Stimulated activated naive CD4-positive, alpha-beta T cell treated with Interleukin-2 at 50 U/mL for 16 hours (primary cell): ENCODE measurements around the gene KCNJ18.
"Not testable (repeated sequence)": the region's sequence is repeated elsewhere in the genome, so short reads cannot be mapped to it uniquely, and the experiment has no call there.

ENCODE experiments used
- DNase-seq: peaks from one replicate; lab custom pipeline; 2025; lab: John Stamatoyannopoulos, UW

The KCNJ18 gene

DNA sequence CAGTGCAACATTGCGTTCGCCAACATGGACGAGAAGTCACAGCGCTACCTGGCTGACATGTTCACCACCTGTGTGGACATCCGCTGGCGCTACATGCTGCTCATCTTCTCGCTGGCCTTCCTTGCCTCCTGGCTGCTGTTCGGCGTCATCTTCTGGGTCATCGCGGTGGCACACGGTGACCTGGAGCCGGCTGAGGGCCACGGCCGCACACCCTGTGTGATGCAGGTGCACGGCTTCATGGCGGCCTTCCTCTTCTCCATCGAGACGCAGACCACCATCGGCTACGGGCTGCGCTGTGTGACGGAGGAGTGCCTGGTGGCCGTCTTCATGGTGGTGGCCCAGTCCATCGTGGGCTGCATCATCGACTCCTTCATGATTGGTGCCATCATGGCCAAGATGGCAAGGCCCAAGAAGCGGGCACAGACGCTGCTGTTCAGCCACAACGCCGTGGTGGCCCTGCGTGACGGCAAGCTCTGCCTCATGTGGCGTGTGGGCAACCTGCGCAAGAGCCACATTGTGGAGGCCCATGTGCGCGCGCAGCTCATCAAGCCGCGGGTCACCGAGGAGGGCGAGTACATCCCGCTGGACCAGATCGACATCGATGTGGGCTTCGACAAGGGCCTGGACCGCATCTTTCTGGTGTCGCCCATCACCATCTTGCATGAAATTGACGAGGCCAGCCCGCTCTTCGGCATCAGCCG lies 10.8 kb downstream of the KCNJ18 start:
- not testable (repeated sequence) for DNase-seq

DNA sequence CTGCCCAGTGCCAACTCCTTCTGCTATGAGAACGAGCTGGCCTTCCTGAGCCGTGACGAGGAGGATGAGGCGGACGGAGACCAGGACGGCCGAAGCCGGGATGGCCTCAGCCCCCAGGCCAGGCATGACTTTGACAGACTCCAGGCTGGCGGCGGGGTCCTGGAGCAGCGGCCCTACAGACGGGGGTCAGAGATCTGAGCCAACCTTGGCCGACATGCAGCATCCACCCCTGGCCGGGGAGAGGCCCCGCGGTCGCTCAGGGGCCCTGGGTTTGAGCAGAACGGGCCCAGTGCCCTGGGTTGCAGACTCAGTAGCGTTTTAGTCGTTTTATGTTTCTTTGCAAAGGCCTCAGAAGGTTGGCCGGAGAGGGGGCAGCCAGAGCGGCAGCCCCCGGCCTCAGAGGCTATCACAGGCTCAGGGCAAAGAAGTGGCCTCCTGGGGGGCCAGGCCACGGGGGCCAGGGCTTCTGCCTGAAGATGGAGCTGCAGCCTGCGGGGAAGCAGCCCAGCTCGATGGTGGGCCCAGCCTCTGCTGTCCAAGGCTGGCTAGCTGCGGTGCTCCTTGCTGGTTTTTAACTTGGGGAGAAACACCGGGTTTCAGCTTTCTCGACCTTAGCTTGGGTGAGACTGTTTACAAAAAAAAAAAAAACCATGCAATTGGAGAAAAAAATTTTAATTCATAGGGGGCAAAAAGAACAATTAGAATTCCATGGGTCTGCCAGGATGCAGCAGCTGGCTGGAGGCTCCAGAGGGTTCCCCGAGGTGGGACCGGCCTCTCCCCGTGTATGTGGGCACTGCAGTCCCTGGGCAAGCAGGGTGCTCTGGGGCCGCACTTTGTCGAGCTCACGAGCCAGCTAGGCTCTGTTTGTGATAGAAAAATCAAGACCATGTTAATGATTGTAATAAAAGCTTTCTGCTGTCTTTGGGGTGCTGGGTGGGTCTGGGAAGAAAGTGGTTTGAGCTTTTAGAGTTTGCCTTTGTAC lies 11.9 kb downstream of the KCNJ18 start:
- not testable (repeated sequence) for DNase-seq

DNA sequence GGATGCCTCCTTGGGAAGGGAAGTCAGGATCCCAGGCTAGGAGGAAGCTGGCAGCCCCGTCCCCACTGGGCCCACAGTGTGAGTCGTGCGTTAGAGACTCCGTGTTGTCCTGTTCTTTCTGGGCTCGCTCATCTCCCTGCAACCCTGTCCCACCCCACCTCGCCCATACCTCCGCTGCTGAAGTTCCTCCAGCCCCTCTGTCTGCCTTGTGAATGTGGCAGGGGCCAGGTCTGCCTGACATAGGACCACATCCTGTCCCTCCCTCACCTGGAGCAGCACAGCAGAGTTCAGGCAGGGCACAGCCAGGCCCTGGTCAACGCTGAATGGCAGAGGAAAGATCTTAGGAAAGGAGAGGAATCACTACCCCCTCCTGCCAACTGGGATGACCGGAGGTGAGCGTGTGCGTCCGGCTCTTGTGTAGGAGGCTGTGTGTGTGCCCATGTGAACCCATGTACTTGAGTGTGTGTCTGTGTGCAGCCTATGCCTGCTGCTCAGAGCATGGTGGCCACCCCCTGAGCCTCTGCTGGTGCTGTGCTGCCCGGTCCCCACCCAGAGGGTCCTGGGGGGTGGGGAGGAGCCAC lies 12.8 kb downstream of the KCNJ18 start:
- no peak for DNase-seq

DNA sequence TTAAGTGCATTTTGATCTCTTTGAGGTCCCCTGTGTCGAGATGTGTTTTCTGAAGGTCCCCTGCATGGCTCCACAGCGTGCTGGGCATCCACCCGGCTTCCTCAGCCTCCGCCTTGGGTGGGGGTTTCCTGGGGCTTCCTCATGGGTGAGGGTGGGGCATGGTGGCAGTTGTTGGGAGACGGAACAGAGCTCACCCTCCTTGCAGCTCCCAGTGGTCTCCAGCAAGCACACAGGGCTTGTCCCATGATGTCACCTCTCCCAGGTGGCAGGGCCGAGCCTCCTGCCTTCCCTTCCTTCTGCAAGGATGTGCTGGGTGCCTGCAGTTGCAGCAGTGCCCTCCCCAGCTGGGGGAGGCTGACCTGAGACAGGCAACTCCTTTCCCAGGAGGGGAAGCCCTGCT lies 13.4 kb downstream of the KCNJ18 start:
- DNase-seq = not testable (repeated sequence)

DNA sequence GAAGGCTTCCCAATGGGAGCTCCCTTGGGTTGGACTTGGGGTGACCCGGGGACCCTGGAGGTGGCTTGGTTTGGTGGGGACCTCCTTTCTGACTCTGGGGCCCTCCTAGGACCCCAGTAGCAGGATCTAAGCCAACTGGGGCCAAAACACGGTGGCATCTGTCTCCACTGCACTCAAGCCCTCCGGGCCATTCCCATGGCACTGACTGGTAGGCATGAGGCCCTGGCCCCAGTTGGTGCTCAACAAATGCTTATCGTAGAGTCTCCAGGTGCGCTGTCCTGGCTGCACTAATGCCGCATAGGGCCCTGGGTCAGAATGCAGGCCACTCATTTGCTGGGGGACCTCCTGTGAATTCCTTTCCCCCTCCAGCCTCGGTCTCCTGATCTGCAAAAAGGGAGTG lies 14.2 kb downstream of the KCNJ18 start:
- DNase-seq = not testable (repeated sequence)

DNA sequence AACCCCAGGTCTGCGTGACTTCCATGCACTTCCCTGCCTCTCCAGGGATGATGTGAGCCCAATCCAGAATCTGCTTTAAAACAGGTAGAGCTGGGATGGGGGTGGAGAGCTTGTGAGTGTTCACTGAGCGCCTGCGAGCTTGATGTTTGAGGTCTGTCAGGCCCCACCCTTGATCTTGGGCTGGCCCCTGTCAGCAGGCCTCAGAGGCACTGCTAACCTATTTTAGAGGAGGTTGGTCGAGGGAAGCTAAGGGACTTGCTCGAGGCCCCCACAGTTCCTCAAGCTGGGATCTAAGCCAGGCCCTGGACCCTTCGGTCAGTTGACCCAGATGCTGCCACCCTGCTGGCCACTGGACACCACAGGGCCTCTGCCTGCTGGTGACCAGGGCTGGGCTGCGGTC lies 14.8 kb downstream of the KCNJ18 start:
- not testable (repeated sequence) for DNase-seq

DNA sequence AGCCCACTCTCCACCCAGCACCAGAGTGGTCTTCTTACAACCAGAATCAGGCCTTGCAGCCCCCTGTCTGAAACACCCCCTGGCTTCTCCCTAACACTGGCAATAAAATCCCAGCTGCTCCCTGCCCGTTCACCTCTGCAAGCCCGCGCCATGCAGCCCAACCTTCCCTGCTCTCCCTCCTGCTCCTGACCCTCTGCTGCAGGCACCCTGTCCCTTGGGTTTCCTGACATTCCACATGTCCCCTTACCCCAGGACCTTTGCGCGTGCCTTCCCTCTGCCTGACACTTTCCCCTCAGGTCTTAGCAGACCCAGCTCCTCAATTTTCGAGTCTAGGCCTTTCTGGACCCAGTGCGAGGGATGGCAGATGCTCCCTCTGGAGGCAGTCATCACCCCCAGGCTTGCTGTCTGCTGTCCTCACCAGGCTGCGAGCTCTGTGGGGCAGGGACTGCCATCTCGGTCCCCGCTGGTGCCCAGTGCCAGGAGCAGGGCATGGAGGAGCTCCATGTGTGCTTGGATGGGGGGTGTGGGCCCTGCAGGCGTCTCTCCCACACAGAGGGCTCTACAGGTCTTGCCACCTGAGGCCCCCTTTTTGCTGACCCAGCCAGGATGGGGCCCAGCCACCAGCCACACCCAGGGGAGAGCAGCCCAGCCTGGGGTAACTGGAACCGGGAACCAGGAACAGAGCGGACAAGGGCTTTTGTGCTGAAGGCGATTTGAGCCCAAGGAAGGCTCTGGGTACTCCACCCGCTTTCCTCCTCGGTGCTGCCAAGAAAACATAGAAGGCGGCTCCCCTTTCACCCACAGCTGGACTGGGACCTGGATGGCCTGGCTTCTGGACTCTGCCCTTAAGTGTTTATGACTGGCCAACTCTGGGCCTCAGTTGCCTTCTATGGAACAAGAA lies 15.6 kb downstream of the KCNJ18 start:
- not testable (repeated sequence) for DNase-seq

DNA sequence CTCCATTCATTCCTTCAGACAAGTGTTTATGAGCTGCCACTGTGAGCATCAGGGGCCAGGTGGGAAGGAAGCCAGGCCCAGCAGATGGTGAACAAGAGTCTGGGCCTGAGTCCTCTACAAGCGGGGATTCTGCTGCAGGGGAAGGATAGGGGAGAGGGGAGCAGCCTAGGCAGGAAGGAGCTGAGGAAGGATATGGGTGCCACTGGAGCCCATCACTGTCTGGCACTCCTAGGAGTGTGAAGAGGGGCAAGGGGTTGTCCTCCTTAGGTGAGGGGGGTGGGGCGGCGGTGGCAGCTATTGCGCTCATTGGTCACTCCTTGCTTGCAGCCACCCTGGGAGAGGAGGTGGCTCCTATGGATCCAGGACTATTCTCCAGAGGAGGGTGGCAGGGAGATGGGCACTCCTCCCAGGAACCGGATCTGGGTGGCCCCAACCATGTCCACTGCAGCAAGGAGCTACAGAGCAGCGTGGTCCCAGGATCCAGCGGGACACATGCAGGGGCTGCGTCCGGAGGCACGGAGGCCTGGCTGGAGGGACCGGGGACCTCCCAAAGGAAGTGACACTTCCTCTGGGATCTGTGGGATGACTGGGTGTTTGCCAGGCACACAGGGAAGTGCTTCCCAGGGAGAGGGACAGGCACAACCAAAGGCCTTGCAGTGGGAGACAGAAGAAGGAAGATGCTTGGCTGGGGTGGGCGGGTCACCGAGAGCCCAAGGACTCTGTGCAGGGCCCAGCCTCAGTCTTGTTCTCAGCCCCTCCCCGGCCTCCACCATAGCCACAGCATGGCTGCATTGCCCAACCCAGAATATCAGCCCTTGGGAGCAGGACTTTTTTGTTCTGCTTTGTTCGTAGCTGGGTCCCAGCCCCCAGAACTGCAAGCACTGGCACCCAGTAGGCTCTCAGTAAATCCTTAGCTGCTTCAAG lies 16.6 kb downstream of the KCNJ18 start:
- DNase-seq = not testable (repeated sequence)

DNA sequence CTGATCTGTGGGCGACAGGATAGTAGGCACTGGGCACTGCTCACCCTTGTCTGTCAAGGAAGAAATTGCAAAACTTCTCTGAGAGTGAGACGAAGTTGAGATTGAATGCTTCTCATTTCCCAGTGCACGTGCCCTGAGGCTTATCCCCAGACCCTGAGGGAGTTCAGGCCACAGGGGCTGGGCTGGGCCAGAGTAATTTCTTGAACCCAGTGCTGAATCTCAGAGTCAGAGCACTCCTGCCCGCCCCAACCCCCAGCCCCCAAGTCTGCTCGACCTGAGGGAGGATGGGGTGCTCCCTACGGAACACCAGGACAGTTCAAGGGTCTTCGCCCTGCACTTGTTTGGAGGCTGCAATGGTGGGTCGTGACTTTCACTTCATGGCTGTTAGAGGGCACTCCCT lies 17.7 kb downstream of the KCNJ18 start:
- not testable (repeated sequence) for DNase-seq

DNA sequence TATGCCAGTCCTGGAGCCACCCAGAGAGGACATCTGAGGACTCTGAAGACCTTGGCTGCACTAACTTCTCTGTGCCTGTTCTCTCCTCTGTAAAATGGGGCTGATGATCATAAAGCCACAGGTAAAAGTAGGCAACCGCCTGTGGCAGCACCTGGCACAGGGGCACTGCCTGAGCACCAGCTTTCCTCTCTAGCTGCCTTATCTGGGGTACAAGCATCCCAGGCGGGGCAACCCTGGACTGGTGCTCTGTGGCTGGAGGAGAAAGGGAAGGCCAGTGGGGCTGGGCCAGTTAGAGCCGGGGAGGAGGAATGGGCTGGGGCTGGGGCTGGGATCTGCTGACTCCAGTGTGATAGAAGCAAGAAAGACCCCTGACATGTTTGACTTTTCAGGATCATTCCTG lies 18.2 kb downstream of the KCNJ18 start:
- not testable (repeated sequence) for DNase-seq

DNA sequence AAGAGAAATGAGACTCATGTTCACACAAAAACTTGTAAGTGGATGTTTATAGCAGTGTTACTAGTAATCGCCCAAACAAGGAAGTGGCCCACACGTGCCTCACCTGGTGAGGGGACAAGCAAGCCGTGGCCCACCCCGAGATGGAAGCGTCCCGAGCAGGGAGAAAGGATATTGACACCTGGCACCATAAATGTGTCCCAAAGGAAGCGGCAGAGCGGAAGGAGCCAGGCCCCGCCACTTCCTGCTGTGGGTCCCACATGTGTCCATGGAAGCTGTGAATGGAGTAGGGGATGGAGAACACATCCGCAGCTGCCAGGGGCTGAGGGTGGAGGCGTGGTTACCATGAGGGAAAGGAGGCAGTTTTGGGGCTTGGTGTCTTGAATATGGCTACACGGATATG lies 18.9 kb downstream of the KCNJ18 start:
- no peak for DNase-seq

DNA sequence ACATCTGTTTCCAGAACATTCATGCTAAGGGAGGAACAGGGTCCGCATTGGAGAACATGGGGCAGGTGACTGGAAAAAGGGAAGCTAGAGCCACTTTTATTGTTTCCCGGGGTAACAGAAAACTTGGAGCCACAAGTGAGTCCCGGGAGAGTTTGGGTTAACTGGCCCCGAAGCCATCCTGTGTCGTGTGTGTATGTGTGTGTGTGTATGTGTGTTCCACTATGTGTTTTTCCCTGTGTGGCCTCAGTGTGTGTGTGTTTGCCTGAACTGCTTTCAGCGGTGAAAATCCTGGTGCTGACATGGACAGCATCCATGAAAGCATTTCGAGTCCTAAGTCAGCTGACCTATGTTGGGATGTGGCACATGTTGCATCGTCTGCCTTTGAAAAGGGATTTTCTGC lies 20.7 kb downstream of the KCNJ18 start:
- not testable (repeated sequence) for DNase-seq

DNA sequence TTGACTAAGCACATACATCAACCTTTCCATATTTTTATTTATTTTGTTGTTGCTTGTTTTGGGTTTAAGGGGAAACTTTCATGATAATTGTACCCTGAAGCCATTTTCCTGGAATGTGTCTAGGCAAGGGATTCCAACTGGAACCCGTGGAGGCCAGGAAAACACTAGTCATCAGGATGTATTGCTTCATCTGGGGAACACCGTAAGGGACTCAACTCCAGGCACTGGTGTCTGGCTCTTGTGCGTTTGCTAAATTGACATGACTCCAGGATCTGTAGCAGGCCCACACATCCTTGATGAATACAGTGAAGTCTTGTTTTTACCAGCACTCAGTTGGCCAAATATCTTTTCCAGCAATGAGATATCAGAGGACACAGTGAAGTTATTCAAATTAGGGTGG lies 21.3 kb downstream of the KCNJ18 start:
- DNase-seq = not testable (repeated sequence)

DNA sequence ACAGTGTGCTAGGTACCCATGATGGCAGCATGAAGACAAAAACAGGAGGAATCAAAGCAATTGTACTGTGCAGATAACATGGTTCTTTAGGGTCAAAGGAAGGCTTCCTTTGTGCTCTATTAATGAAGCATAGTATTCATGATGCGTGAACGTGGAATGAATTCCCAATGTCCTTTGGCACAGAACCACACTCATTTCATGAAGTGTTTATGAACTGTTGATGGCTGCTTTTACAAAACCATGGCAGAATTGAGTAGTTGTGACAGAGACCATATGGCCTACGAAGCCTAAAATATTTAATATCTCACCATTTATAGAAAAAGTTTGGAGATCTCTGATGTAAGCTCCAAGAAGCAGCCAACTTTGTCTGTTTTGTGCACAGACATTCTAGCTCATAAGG lies 22.4 kb downstream of the KCNJ18 start:
- DNase-seq = not testable (repeated sequence)

DNA sequence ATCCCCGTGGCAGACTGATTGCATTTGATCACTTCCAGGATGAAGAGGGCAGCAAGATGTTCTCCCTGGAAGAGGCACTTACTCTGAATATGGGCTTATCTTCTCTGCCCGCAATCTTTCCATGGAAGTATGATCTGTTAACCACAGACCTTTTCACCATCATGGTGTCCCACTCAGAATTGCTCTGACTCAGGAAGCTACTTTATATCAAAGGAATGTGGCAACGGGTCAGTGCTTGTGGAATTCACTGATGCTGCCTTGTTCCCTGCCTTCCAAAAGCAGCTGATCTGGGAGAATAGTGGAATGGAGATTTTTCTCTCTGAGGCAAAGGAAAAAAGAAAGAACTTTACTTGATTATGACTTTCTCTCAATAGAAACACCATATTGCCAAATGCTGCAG lies 23.6 kb downstream of the KCNJ18 start:
- not testable (repeated sequence) for DNase-seq

DNA sequence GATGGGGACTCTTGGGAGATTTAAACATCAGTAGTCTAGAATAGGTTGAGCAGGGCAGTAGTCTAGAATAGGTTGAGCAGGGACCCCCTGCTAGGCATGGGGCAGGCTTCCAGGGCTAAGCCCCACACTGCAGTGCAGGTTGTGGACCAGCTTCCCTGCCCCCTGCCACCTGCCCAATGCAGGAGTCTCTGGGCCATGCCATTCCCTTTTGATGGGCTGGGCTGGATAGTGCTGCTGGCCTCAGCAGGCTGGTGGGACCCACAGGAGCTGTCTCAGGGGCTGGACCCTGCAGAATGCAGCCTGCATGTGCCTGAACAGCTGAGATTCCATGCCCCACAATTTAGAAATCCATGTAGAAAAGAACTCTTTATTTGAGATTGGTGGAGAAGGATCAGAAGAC lies 26.6 kb downstream of the KCNJ18 start:
- DNase-seq = not testable (repeated sequence)

DNA sequence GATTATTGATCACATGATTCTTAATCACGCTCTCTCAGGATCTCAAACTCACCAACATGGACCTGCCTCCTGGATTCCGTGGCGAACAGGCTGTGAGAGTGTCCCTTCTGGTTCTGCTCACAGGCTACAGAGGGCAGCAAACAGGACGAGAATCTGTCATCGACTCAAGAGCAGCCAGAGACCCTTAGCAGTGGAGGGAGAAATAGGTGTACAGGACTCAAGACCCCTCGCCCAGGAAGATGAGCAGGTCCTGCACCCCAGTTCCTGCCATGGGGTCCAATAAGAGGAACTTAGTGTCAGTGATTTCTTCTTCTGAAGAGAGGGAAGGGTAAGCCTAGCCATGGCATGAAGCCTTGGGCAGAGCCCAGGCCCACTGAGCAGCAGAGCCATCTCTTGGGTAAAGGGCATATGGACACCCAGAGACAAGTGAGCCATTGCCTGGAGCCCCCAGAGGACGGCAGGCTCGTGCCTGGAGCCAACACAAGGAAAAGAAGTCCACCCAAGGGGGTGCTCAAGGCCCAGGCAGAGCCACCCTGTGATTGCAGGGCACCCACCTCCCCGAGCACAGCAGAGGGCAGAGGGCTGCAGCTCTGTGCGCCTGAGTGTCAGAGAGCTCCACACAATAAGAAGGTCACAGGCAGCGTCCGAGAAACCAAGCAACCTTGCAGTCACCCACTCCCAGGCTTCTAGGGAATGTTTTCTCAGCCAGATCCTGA lies 27.3 kb downstream of the KCNJ18 start:
- not testable (repeated sequence) for DNase-seq

DNA sequence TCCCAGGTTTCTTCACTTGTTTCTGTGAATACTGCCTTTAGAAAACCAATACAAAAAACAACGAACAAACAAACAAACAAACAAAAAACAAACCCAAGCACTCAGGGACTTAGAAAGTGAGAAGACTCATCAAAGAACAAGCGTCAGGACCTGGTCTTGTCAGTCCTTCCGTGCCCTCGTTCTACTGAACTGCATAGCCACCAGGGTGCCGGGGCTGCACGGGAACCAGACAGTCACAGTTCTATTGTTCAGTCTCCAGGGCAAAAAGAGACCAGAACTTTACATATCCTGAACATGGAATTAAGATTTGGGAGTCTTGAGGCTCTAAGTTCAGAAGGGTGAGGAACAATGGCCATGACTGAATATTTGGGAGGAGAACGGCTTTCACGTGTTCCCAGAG lies 28.2 kb downstream of the KCNJ18 start:
- not testable (repeated sequence) for DNase-seq

DNA sequence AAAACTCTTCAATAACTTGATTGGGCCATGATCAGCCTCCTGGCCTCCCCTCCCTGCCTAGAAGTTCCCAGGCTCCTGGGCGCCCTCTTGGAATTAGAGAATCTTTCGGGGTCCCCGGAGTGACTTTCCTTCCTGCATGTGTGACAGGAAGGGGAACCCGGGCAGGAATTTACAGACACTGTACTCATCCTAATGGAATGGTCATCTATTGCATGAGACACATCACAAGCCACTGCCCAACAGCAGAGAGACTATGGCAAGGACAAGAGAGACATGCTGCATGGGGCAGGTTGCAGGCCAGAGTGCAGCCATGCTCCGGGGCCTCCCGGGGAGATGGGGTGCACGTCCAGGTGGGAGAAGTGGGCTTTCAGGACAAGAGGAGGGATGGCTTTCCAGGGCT lies 29.9 kb downstream of the KCNJ18 start:
- not testable (repeated sequence) for DNase-seq
